ENCODE measurements around the gene ASL. TPM values are rescaled to one million over a fixed set of nuclear protein-coding genes. Genes with fewer than 3 reads are reported as not detected.

The ASL gene
- total and polyA plus RNA-seq, 10 of the 15 experiments (the other 5 are each of a cell fraction or from before 2014, with no cell fraction given): 0.66 to 36.7 (median 28.8) TPM

- Histone ChIP-seq H3K9me3 (replicated peaks; ENCODE audit: control insufficient read depth, insufficient read depth, low read length) (no peaks in the 10 kb centered on the region), H3K4me3 (no peak overlapping the region), H3K9ac (ENCODE audit: control insufficient read depth, insufficient read depth, low read length) (no peak overlapping the region), H2AFZ (ENCODE audit: control insufficient read depth, low read depth, low read length) (no peak overlapping the region), H3K27me3 (replicated peaks in 1 of 2; ENCODE audit: control insufficient read depth in 2 of 2, insufficient read depth in 2 of 2, low read length in 1 of 2) (no peaks in the 10 kb centered on the region), H3K36me3 (ENCODE audit: control insufficient read depth in 2 of 2, insufficient read depth in 2 of 2, low read length in 1 of 2) (no peaks in the 10 kb centered on the region; a peak in 1 of 4 replicates), H3K79me2 (ENCODE audit: control insufficient read depth, insufficient read depth, low read length) (no peaks in the 10 kb centered on the region), H3K27ac (ENCODE audit: control insufficient read depth, insufficient read depth) (no peak overlapping the region), H4K20me1 (ENCODE audit: control insufficient read depth, insufficient read depth) (no peaks in the 10 kb centered on the region), H3K4me2 (ENCODE audit: control insufficient read depth, insufficient read depth) (no peak overlapping the region), H3K4me1 (ENCODE audit: control insufficient read depth, insufficient read depth, low read length) (no peaks in the 10 kb centered on the region)
- SMC1A ChIA-PET (ENCODE audit: uncharacterized antibody, unreplicated experiment): no interaction called here
- no peak for TF ChIP-seq ZNF207 (IDR thresholded peaks at IDR 0.05; ENCODE audit: borderline replicate concordance)
- TF ChIP-seq, protein P1, sequence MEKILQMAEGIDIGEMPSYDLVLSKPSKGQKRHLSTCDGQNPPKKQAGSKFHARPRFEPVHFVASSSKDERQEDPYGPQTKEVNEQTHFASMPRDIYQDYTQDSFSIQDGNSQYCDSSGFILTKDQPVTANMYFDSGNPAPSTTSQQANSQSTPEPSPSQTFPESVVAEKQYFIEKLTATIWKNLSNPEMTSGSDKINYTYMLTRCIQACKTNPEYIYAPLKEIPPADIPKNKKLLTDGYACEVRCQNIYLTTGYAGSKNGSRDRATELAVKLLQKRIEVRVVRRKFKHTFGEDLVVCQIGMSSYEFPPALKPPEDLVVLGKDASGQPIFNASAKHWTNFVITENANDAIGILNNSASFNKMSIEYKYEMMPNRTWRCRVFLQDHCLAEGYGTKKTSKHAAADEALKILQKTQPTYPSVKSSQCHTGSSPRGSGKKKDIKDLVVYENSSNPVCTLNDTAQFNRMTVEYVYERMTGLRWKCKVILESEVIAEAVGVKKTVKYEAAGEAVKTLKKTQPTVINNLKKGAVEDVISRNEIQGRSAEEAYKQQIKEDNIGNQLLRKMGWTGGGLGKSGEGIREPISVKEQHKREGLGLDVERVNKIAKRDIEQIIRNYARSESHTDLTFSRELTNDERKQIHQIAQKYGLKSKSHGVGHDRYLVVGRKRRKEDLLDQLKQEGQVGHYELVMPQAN (conservative IDR thresholded peaks at IDR 0.05): no peak
- no peak for TF ChIP-seq FOXK2 (IDR thresholded peaks at IDR 0.05)
- TF ChIP-seq NR2F1 (conservative IDR thresholded peaks at IDR 0.05): no peak
- TF ChIP-seq, protein P2, sequence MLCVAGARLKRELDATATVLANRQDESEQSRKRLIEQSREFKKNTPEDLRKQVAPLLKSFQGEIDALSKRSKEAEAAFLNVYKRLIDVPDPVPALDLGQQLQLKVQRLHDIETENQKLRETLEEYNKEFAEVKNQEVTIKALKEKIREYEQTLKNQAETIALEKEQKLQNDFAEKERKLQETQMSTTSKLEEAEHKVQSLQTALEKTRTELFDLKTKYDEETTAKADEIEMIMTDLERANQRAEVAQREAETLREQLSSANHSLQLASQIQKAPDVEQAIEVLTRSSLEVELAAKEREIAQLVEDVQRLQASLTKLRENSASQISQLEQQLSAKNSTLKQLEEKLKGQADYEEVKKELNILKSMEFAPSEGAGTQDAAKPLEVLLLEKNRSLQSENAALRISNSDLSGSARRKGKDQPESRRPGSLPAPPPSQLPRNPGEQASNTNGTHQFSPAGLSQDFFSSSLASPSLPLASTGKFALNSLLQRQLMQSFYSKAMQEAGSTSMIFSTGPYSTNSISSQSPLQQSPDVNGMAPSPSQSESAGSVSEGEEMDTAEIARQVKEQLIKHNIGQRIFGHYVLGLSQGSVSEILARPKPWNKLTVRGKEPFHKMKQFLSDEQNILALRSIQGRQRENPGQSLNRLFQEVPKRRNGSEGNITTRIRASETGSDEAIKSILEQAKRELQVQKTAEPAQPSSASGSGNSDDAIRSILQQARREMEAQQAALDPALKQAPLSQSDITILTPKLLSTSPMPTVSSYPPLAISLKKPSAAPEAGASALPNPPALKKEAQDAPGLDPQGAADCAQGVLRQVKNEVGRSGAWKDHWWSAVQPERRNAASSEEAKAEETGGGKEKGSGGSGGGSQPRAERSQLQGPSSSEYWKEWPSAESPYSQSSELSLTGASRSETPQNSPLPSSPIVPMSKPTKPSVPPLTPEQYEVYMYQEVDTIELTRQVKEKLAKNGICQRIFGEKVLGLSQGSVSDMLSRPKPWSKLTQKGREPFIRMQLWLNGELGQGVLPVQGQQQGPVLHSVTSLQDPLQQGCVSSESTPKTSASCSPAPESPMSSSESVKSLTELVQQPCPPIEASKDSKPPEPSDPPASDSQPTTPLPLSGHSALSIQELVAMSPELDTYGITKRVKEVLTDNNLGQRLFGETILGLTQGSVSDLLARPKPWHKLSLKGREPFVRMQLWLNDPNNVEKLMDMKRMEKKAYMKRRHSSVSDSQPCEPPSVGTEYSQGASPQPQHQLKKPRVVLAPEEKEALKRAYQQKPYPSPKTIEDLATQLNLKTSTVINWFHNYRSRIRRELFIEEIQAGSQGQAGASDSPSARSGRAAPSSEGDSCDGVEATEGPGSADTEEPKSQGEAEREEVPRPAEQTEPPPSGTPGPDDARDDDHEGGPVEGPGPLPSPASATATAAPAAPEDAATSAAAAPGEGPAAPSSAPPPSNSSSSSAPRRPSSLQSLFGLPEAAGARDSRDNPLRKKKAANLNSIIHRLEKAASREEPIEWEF (IDR thresholded peaks at IDR 0.05; ENCODE audit: insufficient replicate concordance, low read depth, low read length): no peak
- no peak for TF ChIP-seq SIX5 (IDR thresholded peaks at IDR 0.05; ENCODE audit: low read depth, low read length, severe bottlenecking)
- TF ChIP-seq LARP7 (IDR thresholded peaks at IDR 0.05): no peak
- DNase-seq (ENCODE audit: low read depth, low spot score) (no peak), ATAC-seq (no peak), FAIRE-seq (no peak)
- intact Hi-C loops (cut with micrococcal nuclease; ENCODE audit: unreplicated experiment) (no loop called here), in situ Hi-C loops (cut with MboI) (no loop called here)
- POLR2A ChIA-PET: no interaction called here
- CTCF ChIA-PET: interaction anchor here (0.5 kb wide), 1 partner anchor 110 kb away, joined by 4 read pairs; no protein-coding TSS in a partner anchor
- no TSS peak for BruUV-seq (replicated peaks)
- RAD21 ChIA-PET (ENCODE audit: unreplicated experiment): no interaction called here
- WGBS (ENCODE audit: insufficient coverage, insufficient replicate concordance, low lambda C conversion rate, missing lambda C conversion rate): 95% methylated on average over 15 of the region's 19 CpGs
These were observed 17.0 kb downstream of the ASL start for GRCh38 chr7:66092654-66093053.

All from GM12878 (cell line).